HG02588 (cell line): ENCODE results near the gene FAM163A.
"Not testable (repeated sequence)": the region's sequence is repeated elsewhere in the genome, so short reads cannot be mapped to it uniquely, and the experiment has no call there.

Experiments
- ATAC-seq: cut with Tn5 transposase; IDR thresholded peaks from one replicate; pipeline ENCODE4 v1.9.1; 2021; ENCODE audit warnings: mild to moderate bottlenecking, moderate library complexity; ENCODE audit not compliant: unreplicated experiment

The FAM163A gene

GRCh38 chr1:179831852-179832699, 89.0 kb downstream of the FAM163A start:
- no peak for ATAC-seq

DNA sequence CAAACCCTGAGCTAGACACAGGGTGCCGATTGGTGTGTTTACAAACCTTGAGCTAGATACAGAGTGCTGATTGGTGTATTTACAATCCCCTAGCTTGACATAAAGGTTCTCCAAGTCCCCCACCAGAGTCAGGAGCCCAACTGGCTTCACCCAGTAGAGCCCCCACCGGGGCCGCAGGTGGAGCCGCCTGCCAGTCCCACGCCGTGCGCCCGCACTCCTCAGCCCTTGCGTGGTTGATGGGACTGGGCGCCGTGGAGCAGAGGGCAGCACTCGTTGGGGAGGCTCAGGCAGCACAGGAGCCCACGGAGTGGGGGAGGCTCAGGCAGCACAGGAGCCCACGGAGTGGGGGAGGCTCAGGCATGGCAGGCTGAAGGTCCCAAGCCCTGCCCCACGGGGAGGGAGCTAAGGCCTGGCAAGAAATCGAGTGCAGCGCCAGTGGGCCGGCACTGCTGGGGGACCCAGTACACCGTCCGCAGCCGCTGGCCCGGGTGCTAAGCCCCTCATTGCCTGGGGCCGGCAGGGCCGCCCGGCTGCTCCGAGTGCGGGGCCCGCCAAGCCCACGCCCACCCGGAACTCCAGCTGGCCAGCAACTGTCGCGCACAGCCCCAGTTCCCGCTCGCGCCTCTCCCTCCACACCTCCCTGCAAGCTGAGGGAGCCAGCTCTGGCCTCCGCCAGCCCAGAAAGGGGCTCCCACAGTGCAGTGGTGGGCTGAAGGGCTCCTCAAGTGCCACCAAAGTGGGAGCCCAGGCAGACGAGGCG, 93.8 kb downstream of the FAM163A start:
- ATAC-seq, result not testable (repeated sequence)

DNA sequence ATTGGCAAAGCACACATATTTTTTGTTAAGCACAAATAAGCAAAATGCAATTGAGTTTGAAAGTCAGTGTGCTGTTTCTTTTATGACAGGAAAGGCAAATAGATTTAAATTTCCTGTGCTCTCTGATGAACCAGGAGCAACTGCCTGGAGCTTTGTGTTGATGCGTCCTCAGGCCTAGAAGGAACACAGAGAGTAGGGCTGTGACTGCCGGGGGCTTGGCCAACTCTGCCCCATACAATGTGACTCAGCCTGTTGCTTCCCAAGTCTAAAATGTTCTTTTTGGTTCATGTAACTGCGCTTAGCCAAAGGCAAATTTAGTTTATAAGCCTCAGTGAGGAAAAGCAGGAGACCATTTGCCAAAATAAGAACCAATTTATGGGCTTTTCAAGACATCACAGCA, 97.0 kb downstream of the FAM163A start:
- ATAC-seq, result no peak

DNA sequence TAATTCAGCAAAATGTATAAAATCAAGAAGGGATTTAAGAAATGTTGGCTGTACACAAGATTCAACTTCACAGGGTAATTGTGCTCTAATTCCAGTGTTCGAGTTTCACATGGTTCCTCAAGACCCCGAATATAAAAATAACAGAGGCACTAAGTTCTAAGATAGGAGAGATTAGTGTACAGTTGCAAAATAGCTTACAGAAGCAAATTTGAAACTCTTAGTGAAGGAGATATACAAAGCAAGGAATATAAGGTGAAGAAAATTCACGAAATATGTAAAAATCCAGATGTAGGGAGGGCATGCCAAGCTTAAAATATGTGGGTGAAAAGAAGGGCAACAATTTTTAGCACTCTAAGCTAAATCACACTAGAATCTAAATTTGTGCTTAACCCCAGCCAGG, 105.1 kb downstream of the FAM163A start:
- ATAC-seq, result no peak

GRCh38 chr1:179853102-179853501, 110.0 kb downstream of the FAM163A start:
- ATAC-seq, result no peak

DNA sequence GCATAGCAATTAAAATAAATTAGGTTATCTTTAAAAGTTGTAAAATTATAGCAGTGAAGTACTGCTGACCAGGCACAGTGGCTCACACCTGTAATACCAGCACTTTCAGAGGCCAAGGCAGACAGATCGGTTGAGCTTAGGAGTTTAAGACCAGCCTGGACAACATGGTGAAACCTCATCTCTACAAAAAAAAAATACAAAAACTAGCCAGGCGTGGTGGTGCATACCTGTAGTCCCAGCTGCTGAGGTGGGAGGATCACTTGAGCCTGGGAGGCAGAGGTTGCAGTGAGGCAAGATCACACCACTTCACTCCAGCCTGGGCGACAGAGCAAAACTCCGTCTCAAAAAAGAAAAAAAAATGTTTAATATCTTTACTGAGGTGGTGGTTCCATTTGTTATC, 112.7 kb downstream of the FAM163A start:
- not testable (repeated sequence) for ATAC-seq

GRCh38 chr1:179856296-179856695, 113.2 kb downstream of the FAM163A start:
- no peak for ATAC-seq

GRCh38 chr1:179857009-179857408, 113.9 kb downstream of the FAM163A start:
- ATAC-seq, result no peak

DNA sequence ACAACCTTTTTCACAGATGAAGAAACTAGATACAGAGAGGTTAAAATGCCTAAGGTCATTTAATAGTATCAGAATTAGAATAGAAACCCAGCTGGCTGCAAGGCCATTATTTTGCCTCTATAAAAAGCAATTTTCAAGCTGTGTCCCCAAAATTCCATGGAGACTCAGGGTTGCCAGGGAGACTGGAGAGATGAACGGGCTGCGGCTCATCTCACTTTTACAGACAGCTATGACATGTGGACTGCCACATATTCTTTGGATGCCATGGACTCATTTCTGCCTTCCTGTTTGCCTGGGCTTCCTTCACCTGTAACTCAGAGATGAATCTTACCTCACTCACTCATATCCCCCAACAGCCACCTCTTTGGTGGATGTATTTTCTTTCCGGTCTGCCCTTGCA, 117.6 kb downstream of the FAM163A start:
- ATAC-seq, result no peak

GRCh38 chr1:179865377-179865776, 122.3 kb downstream of the FAM163A start:
- ATAC-seq, result no peak
